Activated CD4-positive, alpha-beta T cell treated with anti-CD3 and anti-CD28 coated beads for 24 hours (primary cell): ENCODE data around the gene EPB41L4B.

Experiments used
- DNase-seq, 2 donors: peaks; one replicate each; pipeline ENCODE4 v3.0.0-alpha.2; 2020; ENCODE audit warnings: low read depth in 2 of 2

Gene EPB41L4B

GRCh38 chr9:109199676-109200075 lies 121.2 kb downstream of the EPB41L4B start:
- DNase-seq: no peak

- DNase-seq: no peak
Measured at GRCh38 chr9:109198736-109199382, 122.0 kb downstream of the EPB41L4B start.

GRCh38 chr9:109193974-109194556 lies 126.8 kb downstream of the EPB41L4B start:
- DNase-seq: no peak

- no peak for DNase-seq
Measured at GRCh38 chr9:109192732-109193361, 128.0 kb downstream of the EPB41L4B start.

GRCh38 chr9:109191746-109192145 lies 129.1 kb downstream of the EPB41L4B start:
- no peak for DNase-seq

GRCh38 chr9:109190151-109190550 lies 130.7 kb downstream of the EPB41L4B start:
- DNase-seq: no peak

- DNase-seq: no peak
Measured at GRCh38 chr9:109186857-109187520, 133.9 kb downstream of the EPB41L4B start.

GRCh38 chr9:109182940-109183798 lies 137.7 kb downstream of the EPB41L4B start:
- DNase-seq: no peak

- no peak for DNase-seq
Measured at GRCh38 chr9:109182550-109182939, 138.3 kb downstream of the EPB41L4B start.

- DNase-seq: peak; percentile 5 to 25
Measured at GRCh38 chr9:109181284-109181683, 139.6 kb downstream of the EPB41L4B start.

- DNase-seq: no peak
Measured at GRCh38 chr9:109179801-109180523, 140.9 kb downstream of the EPB41L4B start.

GRCh38 chr9:109176963-109177362 lies 143.9 kb downstream of the EPB41L4B start:
- DNase-seq: no peak

GRCh38 chr9:109176386-109176785 lies 144.5 kb downstream of the EPB41L4B start:
- DNase-seq: no peak

GRCh38 chr9:109172935-109173334 lies 147.9 kb downstream of the EPB41L4B start:
- DNase-seq: no peak

GRCh38 chr9:109171926-109172325 lies 148.9 kb downstream of the EPB41L4B start:
- no peak for DNase-seq

- no peak for DNase-seq
Measured at GRCh38 chr9:109168170-109168569, 152.7 kb downstream of the EPB41L4B start.

GRCh38 chr9:109167716-109168115 lies 153.1 kb downstream of the EPB41L4B start:
- no peak for DNase-seq

- no peak for DNase-seq
Measured at GRCh38 chr9:109166771-109167601, 153.9 kb downstream of the EPB41L4B start, which contains the start of gene FRRS1L. TSS of gene FRRS1L (minus strand) at chr9:109167249. CDS start at chr9:109167138, 111 bp downstream.

- DNase-seq: no peak
Measured at GRCh38 chr9:109166171-109166770, 154.6 kb downstream of the EPB41L4B start.

GRCh38 chr9:109164042-109164441 lies 156.8 kb downstream of the EPB41L4B start:
- no peak for DNase-seq
